BE2C (cell line): ENCODE data around the gene ISYNA1.

Experiments used
- DNase-seq: peaks from one replicate; pipeline ENCODE4 v3.0.0-alpha.2; 2020
- H3K27me3 ChIP-seq: fragments of 250-450 bp; sonication (Bioruptor Pico); 2 replicates; pipeline ENCODE4 v1.5.1; 2020; ENCODE audit warnings: mild to moderate bottlenecking
- H3K36me3 ChIP-seq: fragments of 250-450 bp; sonication (Bioruptor Pico); 2 replicates; pipeline ENCODE4 v1.5.1; 2020; ENCODE audit warnings: mild to moderate bottlenecking
- H3K4me1 ChIP-seq: fragments of 250-450 bp; sonication (Bioruptor Pico); 2 replicates; pipeline ENCODE4 v1.5.1; 2020
- H3K4me3 ChIP-seq: 2 replicates; pipeline ENCODE4 v1.5.1; 2011; ENCODE audit warnings: low read depth, low read length
- H3K9me3 ChIP-seq: fragments of 250-450 bp; sonication (Bioruptor Pico); 2 replicates; pipeline ENCODE4 v1.5.1; 2020
- TF ChIP-seq, protein P1 (sequence below): IDR thresholded peaks from 2 replicates; pipeline ENCODE4 v1.5.1; 2012; ENCODE audit warnings: mild to moderate bottlenecking, low read depth, low read length

ISYNA1 gene

GRCh38 chr19:18392926-18393325 is 45.0 kb downstream of the ISYNA1 start:
- Histone ChIP-seq H3K4me1 (no peaks in the 10 kb centered on the region), H3K27me3 (peaks cover 3% of the 10 kb centered on the region), H3K4me3 (no peak overlapping the region), H3K9me3 (no peaks in the 10 kb centered on the region), H3K36me3 (no peaks in the 10 kb centered on the region)
- DNase-seq = no peak
- TF ChIP-seq, protein P1, sequence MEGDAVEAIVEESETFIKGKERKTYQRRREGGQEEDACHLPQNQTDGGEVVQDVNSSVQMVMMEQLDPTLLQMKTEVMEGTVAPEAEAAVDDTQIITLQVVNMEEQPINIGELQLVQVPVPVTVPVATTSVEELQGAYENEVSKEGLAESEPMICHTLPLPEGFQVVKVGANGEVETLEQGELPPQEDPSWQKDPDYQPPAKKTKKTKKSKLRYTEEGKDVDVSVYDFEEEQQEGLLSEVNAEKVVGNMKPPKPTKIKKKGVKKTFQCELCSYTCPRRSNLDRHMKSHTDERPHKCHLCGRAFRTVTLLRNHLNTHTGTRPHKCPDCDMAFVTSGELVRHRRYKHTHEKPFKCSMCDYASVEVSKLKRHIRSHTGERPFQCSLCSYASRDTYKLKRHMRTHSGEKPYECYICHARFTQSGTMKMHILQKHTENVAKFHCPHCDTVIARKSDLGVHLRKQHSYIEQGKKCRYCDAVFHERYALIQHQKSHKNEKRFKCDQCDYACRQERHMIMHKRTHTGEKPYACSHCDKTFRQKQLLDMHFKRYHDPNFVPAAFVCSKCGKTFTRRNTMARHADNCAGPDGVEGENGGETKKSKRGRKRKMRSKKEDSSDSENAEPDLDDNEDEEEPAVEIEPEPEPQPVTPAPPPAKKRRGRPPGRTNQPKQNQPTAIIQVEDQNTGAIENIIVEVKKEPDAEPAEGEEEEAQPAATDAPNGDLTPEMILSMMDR = no peak

DNA sequence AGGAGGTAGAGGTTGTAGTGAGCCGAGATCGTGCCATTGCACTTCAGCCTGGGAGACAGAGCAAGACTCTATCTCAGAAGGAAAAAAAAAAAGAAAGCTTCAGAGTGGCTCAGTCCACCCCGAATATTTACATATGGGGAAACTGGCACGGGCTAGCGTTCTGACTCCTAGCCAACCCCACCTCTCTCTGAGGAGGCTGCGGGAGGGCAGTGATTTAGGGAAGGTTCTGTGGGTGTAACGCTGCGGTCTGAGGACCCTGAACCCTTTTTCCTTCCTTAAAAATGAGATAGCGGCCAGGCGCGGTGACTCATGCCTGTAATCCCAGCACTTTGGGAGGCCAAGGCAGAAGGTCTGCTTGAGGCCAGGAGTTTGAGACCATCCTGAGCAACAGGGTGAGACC is 45.5 kb downstream of the ISYNA1 start:
- TF ChIP-seq, protein P1 = no peak
- Histone ChIP-seq H3K4me1 (no peaks in the 10 kb centered on the region), H3K27me3 (peaks cover 5% of the 10 kb centered on the region; the same call in 1 of the 2 replicates), H3K9me3 (no peaks in the 10 kb centered on the region), H3K4me3 (no peak overlapping the region), H3K36me3 (no peaks in the 10 kb centered on the region)
- no peak for DNase-seq

GRCh38 chr19:18391509-18392075 is 46.3 kb downstream of the ISYNA1 start:
- no peaks in the 10 kb centered on the region for H3K36me3 ChIP-seq
- peaks cover 10% of the 10 kb centered on the region for H3K27me3 ChIP-seq
- no peak for DNase-seq
- no peak overlapping the region for H3K4me3 ChIP-seq
- H3K4me1 ChIP-seq = no peaks in the 10 kb centered on the region
- no peaks in the 10 kb centered on the region for H3K9me3 ChIP-seq
- TF ChIP-seq, protein P1 = no peak

- Histone ChIP-seq H3K4me3 (no peak overlapping the region), H3K36me3 (no peaks in the 10 kb centered on the region), H3K27me3 (peaks cover 10% of the 10 kb centered on the region), H3K9me3 (no peaks in the 10 kb centered on the region), H3K4me1 (no peaks in the 10 kb centered on the region)
- TF ChIP-seq, protein P1 = no peak
- no peak for DNase-seq
These were observed 47.6 kb downstream of the ISYNA1 start for GRCh38 chr19:18390065-18390907.

DNA sequence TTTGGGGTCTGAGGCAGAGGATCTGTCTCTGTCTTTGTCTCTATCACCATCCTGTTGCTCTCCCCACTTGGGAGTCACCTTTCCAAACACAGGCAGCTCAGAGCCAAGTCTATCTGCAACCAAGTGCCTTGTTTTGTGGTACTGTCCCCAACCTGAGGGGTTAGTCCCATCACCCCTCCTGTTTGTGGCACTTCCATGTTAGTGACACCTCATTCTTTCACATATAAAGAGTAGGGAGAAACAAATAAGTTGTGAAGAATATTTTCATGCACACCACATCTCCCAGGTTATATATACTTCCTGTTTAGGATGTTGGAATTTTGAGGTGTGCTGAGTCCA is 48.2 kb downstream of the ISYNA1 start:
- Histone ChIP-seq H3K36me3 (no peaks in the 10 kb centered on the region), H3K4me3 (no peak overlapping the region), H3K9me3 (no peaks in the 10 kb centered on the region), H3K4me1 (no peaks in the 10 kb centered on the region), H3K27me3 (peaks cover 10% of the 10 kb centered on the region)
- no peak for DNase-seq
- TF ChIP-seq, protein P1 = no peak
